Measurements from ENCODE around the gene FALEC. TPM values are rescaled to one million over a fixed set of nuclear protein-coding genes. Genes with fewer than 3 reads are reported as not detected.
A peak's percentile ranks its signal among the peaks of the same experiment; 100 is the strongest.

The FALEC gene
- total RNA-seq, 1 donor from 2014 or later: not detected

- no peak for DNase-seq (ENCODE audit: low read depth)
- TF ChIP-seq, protein P1, sequence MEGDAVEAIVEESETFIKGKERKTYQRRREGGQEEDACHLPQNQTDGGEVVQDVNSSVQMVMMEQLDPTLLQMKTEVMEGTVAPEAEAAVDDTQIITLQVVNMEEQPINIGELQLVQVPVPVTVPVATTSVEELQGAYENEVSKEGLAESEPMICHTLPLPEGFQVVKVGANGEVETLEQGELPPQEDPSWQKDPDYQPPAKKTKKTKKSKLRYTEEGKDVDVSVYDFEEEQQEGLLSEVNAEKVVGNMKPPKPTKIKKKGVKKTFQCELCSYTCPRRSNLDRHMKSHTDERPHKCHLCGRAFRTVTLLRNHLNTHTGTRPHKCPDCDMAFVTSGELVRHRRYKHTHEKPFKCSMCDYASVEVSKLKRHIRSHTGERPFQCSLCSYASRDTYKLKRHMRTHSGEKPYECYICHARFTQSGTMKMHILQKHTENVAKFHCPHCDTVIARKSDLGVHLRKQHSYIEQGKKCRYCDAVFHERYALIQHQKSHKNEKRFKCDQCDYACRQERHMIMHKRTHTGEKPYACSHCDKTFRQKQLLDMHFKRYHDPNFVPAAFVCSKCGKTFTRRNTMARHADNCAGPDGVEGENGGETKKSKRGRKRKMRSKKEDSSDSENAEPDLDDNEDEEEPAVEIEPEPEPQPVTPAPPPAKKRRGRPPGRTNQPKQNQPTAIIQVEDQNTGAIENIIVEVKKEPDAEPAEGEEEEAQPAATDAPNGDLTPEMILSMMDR (conservative IDR thresholded peaks at IDR 0.05; ENCODE audit: low read depth, low read length): no peak
These were observed 38.2 kb upstream of the FALEC start for GRCh38 chr1:150477320-150477719.

DNA sequence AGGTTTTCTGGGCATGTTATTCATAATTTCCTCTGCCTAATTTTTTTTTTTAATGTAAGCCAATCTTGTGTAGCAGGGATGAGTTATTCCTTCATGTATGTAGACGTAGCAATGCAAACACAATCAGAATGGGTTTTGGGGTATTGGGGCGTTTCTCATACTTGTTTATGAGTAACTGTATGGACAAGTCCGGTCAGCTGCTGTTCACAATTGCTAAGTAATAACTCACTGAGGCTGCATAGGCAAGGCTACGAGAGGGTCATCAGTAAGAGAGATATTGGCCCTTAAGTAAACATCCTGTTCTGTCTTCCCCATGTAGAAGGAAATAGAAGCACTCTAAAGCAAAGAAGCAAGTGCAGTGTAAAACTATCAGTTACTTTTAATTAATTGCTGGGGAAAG, 37.8 kb upstream of the FALEC start:
- no peak overlapping the region for H3K4me3 ChIP-seq (ENCODE audit: low read depth, low read length)
- TF ChIP-seq, protein P1 (conservative IDR thresholded peaks at IDR 0.05; ENCODE audit: low read depth, low read length): no peak
- DNase-seq (ENCODE audit: low read depth): no peak

More at GRCh38 chr1:150477320-150477719, 38.2 kb upstream of the FALEC start:
- no peak overlapping the region for H3K4me3 ChIP-seq (ENCODE audit: low read depth, low read length)

GRCh38 chr1:150479370-150479769, 36.2 kb upstream of the FALEC start:
- TF ChIP-seq, protein P1 (conservative IDR thresholded peaks at IDR 0.05; ENCODE audit: low read depth, low read length): no peak
- DNase-seq (ENCODE audit: low read depth): no peak
- no peak overlapping the region for H3K4me3 ChIP-seq (ENCODE audit: low read depth, low read length)

GRCh38 chr1:150479927-150480352, 35.6 kb upstream of the FALEC start:
- H3K4me3 ChIP-seq (ENCODE audit: low read depth, low read length): no peak overlapping the region
- no peak for DNase-seq (ENCODE audit: low read depth)
- TF ChIP-seq, protein P1 (conservative IDR thresholded peaks at IDR 0.05; ENCODE audit: low read depth, low read length): no peak

DNA sequence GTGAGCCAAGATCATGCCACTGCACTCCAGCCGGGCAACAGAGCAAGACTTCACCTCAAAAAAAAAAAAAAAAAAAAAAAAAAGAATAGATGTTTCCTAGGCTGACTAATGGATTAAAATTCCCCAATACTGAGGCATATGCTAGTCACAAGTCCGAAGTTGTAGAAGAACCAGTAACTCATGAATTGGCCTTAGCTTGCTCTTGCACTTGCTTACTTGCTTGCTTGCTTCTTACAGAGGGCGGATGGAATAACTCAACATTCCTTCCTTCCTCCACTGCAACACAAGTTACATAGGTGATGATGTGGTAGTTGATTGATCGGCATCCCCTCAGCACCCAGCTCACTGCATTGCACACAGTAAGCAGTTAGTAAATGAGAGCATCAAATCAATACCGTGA, 31.1 kb upstream of the FALEC start:
- no peak for DNase-seq (ENCODE audit: low read depth)
- no peak overlapping the region for H3K4me3 ChIP-seq (ENCODE audit: low read depth, low read length)
- TF ChIP-seq, protein P1 (conservative IDR thresholded peaks at IDR 0.05; ENCODE audit: low read depth, low read length): no peak

DNA sequence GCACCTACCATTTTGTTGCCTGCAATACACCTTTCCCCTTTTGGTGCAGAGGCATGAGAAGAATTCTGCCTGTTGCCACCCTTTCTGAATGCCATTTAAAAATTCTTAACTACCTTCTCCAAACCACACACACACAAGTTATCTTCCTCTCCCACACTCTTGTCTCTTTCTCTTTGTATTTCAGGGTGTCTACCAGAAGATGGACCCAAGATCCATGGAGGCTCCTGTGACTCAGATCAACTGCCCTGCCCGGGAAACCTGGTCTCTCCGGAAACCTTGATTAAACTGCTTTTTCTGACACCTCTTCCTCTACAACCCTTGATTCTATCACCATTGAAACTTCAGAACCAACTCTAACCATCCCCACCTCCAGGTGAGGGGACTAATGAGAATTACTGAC, 30.7 kb upstream of the FALEC start:
- DNase-seq (ENCODE audit: low read depth): no peak
- H3K4me3 ChIP-seq (ENCODE audit: low read depth, low read length): no peak overlapping the region
- TF ChIP-seq, protein P1 (conservative IDR thresholded peaks at IDR 0.05; ENCODE audit: low read depth, low read length): peak; percentile 57

GRCh38 chr1:150486966-150487762, 28.4 kb upstream of the FALEC start, which contains the start of gene TARS2:
TSS of gene TARS2 (plus strand) at chr1:150487419. CDS start at chr1:150487451, 32 bp downstream.
- DNase-seq (ENCODE audit: low read depth): peak; percentile 86
- TF ChIP-seq, protein P1 (conservative IDR thresholded peaks at IDR 0.05; ENCODE audit: low read depth, low read length): peak; percentile 15
- peak within 1 kb of the TSS; percentile 78 for H3K4me3 ChIP-seq (ENCODE audit: low read depth, low read length)
